Liver (tissue), 9 donors: ENCODE data around the gene ELL. TPM values are rescaled to one million over a fixed set of nuclear protein-coding genes. Genes with fewer than 3 reads are reported as not detected.

ENCODE experiments used
- DNase-seq: peaks from one replicate; pipeline ENCODE4 v3.0.0-alpha.2; 2017; ENCODE audit warnings: low spot score
- H3K27ac ChIP-seq, 2 donors: one replicate each; pipeline ENCODE4 v1.7.0; 2013; ENCODE audit warnings: inconsistent platforms in 2 of 2, low read length in 2 of 2, control low read depth in 1 of 2, low read depth in 1 of 2, mild to moderate bottlenecking in 1 of 2
- H3K27me3 ChIP-seq, 4 donors: one replicate each; pipeline versions ENCODE4 v1.6.1 to v1.7.0; 2013; ENCODE audit warnings: low read length in 3 of 4, inconsistent platforms in 1 of 4, mild to moderate bottlenecking in 1 of 4, moderate library complexity in 1 of 4; ENCODE audit not compliant: control insufficient read depth in 4 of 4, insufficient read depth in 4 of 4
- H3K36me3 ChIP-seq, 4 donors: one replicate each; pipeline versions ENCODE4 v1.6.1 to v1.7.0; 2013; ENCODE audit warnings: low read length in 3 of 4, mild to moderate bottlenecking in 3 of 4, low read depth in 1 of 4, moderate library complexity in 1 of 4; ENCODE audit not compliant: control insufficient read depth in 4 of 4, insufficient read depth in 3 of 4
- H3K4me1 ChIP-seq, 4 donors: one replicate each; pipeline versions ENCODE4 v1.6.1 to v1.7.0; 2013; ENCODE audit warnings: low read length in 3 of 4, mild to moderate bottlenecking in 3 of 4, moderate library complexity in 1 of 4; ENCODE audit not compliant: control insufficient read depth in 4 of 4, insufficient read depth in 4 of 4
- H3K4me3 ChIP-seq, 3 donors: one replicate each; pipeline versions ENCODE4 v1.6.1 to v1.7.0; 2013; ENCODE audit warnings: low read length in 3 of 3, control low read depth in 1 of 3, low read depth in 1 of 3, mild to moderate bottlenecking in 1 of 3
- H3K9ac ChIP-seq, 2 donors: one replicate each; pipeline ENCODE4 v1.7.0; 2013; ENCODE audit warnings: low read length in 2 of 2, mild to moderate bottlenecking in 2 of 2, moderate library complexity in 2 of 2, control low read depth in 1 of 2, low read depth in 1 of 2
- H3K9me3 ChIP-seq, 4 donors: one replicate each; pipeline versions ENCODE4 v1.6.1 to v1.7.0; 2013; ENCODE audit warnings: low read length in 3 of 4; ENCODE audit not compliant: control insufficient read depth in 4 of 4
- EGR1 ChIP-seq, 2 donors: IDR thresholded peaks; 2 replicates each; pipeline ENCODE4 v1.6.1; 2016 to 2018; ENCODE audit warnings: antibody characterized with exemption in 2 of 2, low read depth in 2 of 2
- FOXA1 ChIP-seq: IDR thresholded peaks from 2 replicates; pipeline ENCODE4 v1.6.1; 2016; ENCODE audit warnings: antibody characterized with exemption
- FOXA2 ChIP-seq: IDR thresholded peaks from 2 replicates; pipeline ENCODE4 v1.6.1; 2016; ENCODE audit warnings: antibody characterized with exemption
- GABPA ChIP-seq, 2 donors: IDR thresholded peaks in 1 of 2; conservative IDR thresholded peaks in 1 of 2; 2 replicates each; pipeline ENCODE4 v1.6.1; 2016; ENCODE audit warnings: antibody characterized with exemption in 2 of 2, mild to moderate bottlenecking in 1 of 2, moderate library complexity in 1 of 2
- HNF4A ChIP-seq, 2 donors: conservative IDR thresholded peaks; 2 replicates each; pipeline ENCODE4 v1.6.1; 2016; ENCODE audit warnings: antibody characterized with exemption in 2 of 2, mild to moderate bottlenecking in 2 of 2
- JUND ChIP-seq, 2 donors: IDR thresholded peaks; 2 replicates each; pipeline ENCODE4 v1.6.1; 2016; ENCODE audit warnings: antibody characterized with exemption in 2 of 2
- MAX ChIP-seq: IDR thresholded peaks from 2 replicates; pipeline ENCODE4 v1.6.1; 2016; ENCODE audit warnings: antibody characterized with exemption
- RAD21 ChIP-seq, 2 donors: IDR thresholded peaks; 2 replicates each; pipeline ENCODE4 v1.6.1; 2016; ENCODE audit warnings: antibody characterized with exemption in 2 of 2, mild to moderate bottlenecking in 2 of 2
- REST ChIP-seq: IDR thresholded peaks from 2 replicates; pipeline ENCODE4 v1.6.1; 2016; ENCODE audit warnings: antibody characterized with exemption, mild to moderate bottlenecking
- RXRA ChIP-seq, 2 donors: IDR thresholded peaks; 2 replicates each; pipeline ENCODE4 v1.6.1; 2017 to 2018; ENCODE audit warnings: antibody characterized with exemption in 2 of 2, mild to moderate bottlenecking in 1 of 2
- SP1 ChIP-seq: IDR thresholded peaks from 2 replicates; pipeline ENCODE4 v1.6.1; 2018; ENCODE audit warnings: antibody characterized with exemption, mild to moderate bottlenecking
- TAF1 ChIP-seq: conservative IDR thresholded peaks from 2 replicates; pipeline ENCODE4 v1.6.1; 2016; ENCODE audit warnings: antibody characterized with exemption, mild to moderate bottlenecking
- YY1 ChIP-seq: IDR thresholded peaks from 2 replicates; pipeline ENCODE4 v1.6.1; 2016; ENCODE audit warnings: antibody characterized with exemption, mild to moderate bottlenecking
- ZBTB33 ChIP-seq: IDR thresholded peaks from 2 replicates; pipeline ENCODE4 v1.6.1; 2016; ENCODE audit warnings: antibody characterized with exemption
- WGBS: extraction: QIAGEN DNeasy Blood & Tissue Kit; methylation state at CpG from one replicate; pipeline ENCODE4 v1.1.7; 2013; 5-methylcytosine and 5-hydroxymethylcytosine counted together
- polyA plus RNA-seq, 2 donors: library from polyadenylated mRNA; stranded (reverse) in 1 of 2; unstranded in 1 of 2; fragments of 200-250 nt in 1 of 2; fragments of >200 nt in 1 of 2; fragmentation: Nextera tagmentation in 1 of 2; extraction: Ambion mirVana in 1 of 2; gene quantifications; one replicate each; pipeline versions ENCODE4 v1.2.1 to v1.2.3, GENCODE V29; 2013 to 2015
- total RNA-seq, 2 donors: library from RNA; depleted of rRNA; stranded (reverse); fragments of >200 nt; gene quantifications; one replicate each; pipeline ENCODE4 v1.2.3, GENCODE V29; 2014
- TF ChIP-seq, protein P1 (sequence below): fragments of 150-350 bp; IDR thresholded peaks from 2 replicates; pipeline ENCODE4 v1.5.1; 2017; ENCODE audit warnings: improper control_type of control experiment, low read depth, low read length; ENCODE audit not compliant: missing input control
- donor health status: healthy.
- donor health status: healthy.
- donor health status: healthy.
- donor health status: healthy.
- donor health status: healthy.

ELL gene
- total and polyA plus RNA-seq, 4 donors = 4.5 to 10.5 (median 6.6) TPM

DNA sequence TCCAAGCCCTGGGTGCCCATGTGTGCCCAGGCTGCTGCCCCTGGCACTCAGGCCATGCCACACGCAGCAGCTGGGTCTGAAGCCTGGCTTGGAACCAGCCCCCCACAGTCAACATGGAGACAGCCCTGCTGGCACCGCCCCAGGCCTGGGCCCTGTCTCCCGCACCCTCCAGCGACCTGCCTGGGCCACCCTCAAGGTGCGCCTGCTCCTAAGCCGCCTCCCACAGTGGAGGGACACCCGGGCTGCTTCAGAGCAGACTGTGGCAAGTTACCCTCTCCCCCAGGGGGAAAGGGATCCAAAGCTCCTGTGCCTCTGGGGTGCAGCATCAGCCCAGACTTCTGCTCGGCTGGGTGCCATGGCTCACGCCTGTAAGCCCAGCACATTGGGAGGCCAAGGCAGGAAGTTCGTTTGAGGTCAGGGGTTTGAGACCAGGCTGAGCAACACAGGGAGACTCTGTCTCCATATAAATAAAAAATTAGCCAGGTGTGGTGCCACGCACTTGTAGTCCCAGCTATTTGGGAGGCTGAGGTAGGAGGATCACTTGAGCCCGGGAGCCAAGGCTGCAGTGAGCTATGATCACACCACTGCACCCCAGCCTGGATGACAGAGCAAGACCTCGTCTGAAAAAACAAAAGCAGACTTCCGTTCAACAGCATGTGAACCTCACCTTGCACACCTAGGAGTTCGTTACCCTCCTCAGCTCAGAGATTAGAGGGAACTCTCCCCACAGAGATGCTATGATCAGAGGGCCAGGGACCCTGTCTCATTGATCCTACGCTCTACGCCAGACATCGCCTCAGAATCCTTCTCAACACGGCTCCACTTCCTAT, 15.6 kb downstream of the ELL start (continued):
- no peak for TF ChIP-seq REST
- no peak for TF ChIP-seq RXRA (IDR thresholded peaks at IDR 0.05)
- no peak for TF ChIP-seq MAX
- TF ChIP-seq HNF4A (conservative IDR thresholded peaks at IDR 0.05) = no peak
- TF ChIP-seq EGR1 (IDR thresholded peaks at IDR 0.05; ENCODE audit: low read depth in 2 of 2) = no peak

DNA sequence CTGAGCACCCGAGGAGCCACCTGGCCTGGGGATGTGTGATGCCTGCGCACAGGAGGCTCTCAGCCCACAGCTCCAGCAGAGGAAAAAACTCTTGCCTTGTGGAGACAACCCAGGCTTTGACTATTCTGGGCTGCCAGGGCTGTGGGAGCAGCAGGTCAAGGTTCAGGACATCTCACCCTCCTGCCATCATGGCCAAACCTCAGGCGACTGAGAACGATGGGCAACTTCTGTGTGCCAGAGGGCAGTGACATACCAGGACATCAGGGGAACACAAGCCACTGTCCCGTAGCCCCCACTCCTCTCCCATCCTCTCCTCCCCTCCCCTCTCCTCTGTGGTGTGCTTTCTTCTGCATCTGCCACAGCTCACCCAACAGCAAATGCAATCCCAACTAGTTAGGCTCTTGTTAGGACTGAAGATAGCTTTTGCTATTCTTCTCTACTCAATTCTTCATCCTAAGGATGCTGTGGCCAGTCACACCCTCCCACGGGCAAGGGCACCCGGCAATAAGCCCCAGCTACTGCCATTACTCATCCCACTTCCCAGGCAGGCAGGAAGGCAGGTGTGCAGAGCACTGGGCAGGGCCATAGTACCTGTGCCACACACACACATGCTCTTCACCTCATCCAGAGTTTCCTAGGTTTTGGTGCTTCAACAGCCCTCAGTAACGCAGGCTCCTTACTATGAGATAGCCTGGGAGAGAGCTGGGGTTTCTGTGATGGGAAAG, 16.8 kb downstream of the ELL start:
- Histone ChIP-seq H3K4me3 (no peak overlapping the region), H3K9me3 (no peaks in the 10 kb centered on the region), H3K4me1 (peaks cover 58 to 97% (median 93%) of the 10 kb centered on the region in 4 donors), H3K9ac (no peak overlapping the region), H3K27me3 (no peaks in the 10 kb centered on the region), H3K27ac (peak overlapping the region; percentile 61 to 88), H3K36me3 (no peaks in the 10 kb centered on the region)
- TF ChIP-seq GABPA (IDR thresholded peaks at IDR 0.05 in 1 of 2, conservative IDR thresholded peaks at IDR 0.05 in 1 of 2) (no peak), RXRA (IDR thresholded peaks at IDR 0.05) (peak in 1 of 2 donors; percentile 35)
- WGBS = 48% methylated on average over 8 of the region's 8 CpGs
- no peak for DNase-seq

DNA sequence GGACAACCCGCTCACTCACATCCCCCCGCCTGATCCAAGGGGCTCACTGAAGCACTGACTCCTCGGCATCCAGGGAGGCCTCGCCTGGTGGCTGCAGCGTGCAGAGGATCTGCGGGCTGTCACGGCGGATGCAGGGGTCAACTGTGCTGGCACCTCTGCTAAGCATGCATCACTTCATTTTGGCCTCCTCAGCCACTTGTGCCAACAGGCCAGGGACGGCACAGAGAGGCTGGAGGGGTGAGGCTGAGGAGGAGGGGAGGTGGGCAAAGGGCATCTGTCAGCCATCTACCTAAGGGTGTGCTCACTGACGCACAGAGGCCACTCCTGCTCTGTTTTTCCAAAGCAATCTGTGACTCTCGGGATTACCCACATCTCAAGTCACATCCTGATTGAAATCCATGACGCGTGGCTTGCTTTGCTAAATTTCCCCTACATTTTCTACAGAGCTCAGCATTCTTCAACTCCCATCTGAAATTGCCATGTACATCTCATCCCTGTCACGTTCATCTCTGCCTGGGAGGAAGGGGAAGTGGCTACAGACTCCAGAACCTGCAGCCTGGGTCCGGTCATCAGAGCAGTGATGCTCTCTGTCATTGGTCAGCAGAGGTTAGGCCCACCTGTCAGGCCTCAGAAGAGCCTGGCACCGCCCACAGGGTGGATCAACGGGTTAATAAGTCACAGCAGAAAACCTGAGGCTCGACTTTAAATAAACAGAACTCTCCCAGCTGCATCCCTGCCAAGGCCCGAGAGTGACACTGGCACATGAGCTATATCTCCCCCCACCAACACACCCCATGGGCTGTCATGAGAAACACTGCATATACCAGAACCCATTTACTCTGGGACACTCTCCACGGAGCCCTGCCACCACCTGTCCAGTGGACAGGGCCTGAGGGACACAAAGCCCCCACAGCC, 17.6 kb downstream of the ELL start:
- Histone ChIP-seq H3K36me3 (no peaks in the 10 kb centered on the region), H3K4me3 (no peak overlapping the region), H3K9ac (no peak overlapping the region), H3K27ac (peak overlapping the region; percentile 81 to 88), H3K4me1 (peaks cover 62 to 97% (median 95%) of the 10 kb centered on the region in 4 donors), H3K9me3 (no peaks in the 10 kb centered on the region), H3K27me3 (no peaks in the 10 kb centered on the region)
- DNase-seq = peak; percentile 57
- WGBS = 34% methylated on average over 20 of the region's 20 CpGs
- TF ChIP-seq TAF1 = peak; percentile 27
- peak; percentile 14 to 24 for TF ChIP-seq RAD21 (IDR thresholded peaks at IDR 0.05)
- peak; percentile 35 to 66 for TF ChIP-seq HNF4A (conservative IDR thresholded peaks at IDR 0.05)
- TF ChIP-seq GABPA (IDR thresholded peaks at IDR 0.05 in 1 of 2, conservative IDR thresholded peaks at IDR 0.05 in 1 of 2) = peak in 1 of 2 donors; percentile 73
- peak; percentile 46 to 50 for TF ChIP-seq JUND (IDR thresholded peaks at IDR 0.05)
- no peak for TF ChIP-seq EGR1 (IDR thresholded peaks at IDR 0.05; ENCODE audit: low read depth in 2 of 2)
- peak; percentile 45 for TF ChIP-seq FOXA2
- TF ChIP-seq SP1 = peak; percentile 83
- TF ChIP-seq RXRA (IDR thresholded peaks at IDR 0.05) = peak in 1 of 2 donors; percentile 60
- peak; percentile 51 for TF ChIP-seq YY1
- TF ChIP-seq ZBTB33 = no peak
- TF ChIP-seq, protein P1, sequence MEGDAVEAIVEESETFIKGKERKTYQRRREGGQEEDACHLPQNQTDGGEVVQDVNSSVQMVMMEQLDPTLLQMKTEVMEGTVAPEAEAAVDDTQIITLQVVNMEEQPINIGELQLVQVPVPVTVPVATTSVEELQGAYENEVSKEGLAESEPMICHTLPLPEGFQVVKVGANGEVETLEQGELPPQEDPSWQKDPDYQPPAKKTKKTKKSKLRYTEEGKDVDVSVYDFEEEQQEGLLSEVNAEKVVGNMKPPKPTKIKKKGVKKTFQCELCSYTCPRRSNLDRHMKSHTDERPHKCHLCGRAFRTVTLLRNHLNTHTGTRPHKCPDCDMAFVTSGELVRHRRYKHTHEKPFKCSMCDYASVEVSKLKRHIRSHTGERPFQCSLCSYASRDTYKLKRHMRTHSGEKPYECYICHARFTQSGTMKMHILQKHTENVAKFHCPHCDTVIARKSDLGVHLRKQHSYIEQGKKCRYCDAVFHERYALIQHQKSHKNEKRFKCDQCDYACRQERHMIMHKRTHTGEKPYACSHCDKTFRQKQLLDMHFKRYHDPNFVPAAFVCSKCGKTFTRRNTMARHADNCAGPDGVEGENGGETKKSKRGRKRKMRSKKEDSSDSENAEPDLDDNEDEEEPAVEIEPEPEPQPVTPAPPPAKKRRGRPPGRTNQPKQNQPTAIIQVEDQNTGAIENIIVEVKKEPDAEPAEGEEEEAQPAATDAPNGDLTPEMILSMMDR = no peak
- peak; percentile 55 for TF ChIP-seq FOXA1
